Measurements from ENCODE around the gene ARHGAP33.
A peak's percentile ranks its signal among the peaks of the same experiment; 100 is the strongest.
"Not testable (repeated sequence)": the region's sequence is repeated elsewhere in the genome, so short reads cannot be mapped to it uniquely, and the experiment has no call there.

The ARHGAP33 gene

DNA sequence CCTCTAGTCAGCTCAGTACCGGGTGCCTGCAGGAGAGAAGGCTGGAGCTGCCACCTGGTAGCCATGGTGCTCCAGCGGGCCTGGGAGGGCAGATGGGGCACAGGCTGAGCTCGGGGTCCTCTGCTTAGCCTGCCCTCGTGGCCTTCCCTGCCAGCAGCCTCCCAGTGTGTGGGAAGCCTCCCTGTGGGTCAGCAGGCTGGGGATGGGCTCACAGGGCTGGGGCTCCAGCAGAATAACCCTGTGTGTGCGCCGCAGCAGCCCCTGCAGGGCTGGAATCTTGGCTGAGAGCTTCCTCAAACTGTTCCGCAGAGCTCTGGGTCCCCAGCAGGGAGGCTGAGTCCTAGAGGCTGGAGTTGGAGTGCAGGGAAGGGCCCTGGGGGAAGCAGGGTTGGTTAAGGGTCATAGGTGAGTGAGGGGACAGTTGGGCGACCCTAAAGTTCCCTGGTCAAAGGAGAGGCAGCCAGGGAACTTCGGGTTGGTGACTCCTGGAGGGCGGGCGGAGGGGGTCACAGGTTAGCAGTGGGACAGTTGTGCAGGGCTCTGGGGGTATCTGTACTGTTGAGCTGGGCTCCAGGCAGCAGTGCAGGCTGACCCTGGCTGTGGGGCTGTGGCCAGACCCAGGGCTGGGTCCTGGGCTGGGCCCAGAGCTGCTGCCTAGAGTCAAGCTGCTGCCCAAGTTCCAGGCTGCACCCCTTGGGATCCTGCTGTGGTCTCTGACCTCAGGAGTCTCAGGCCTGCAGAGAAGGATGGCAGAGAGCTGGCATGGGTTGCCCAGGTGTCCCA lies 14.0 kb downstream of the ARHGAP33 start:
- H3K9me3 ChIP-seq (ENCODE audit: control insufficient read depth, low read length), result no peaks in the 10 kb centered on the region
- WGBS, 2 experiments, result 86% methylated on average over 11 of the region's 11 CpGs
- no peaks in the 10 kb centered on the region for H3K36me3 ChIP-seq (ENCODE audit: control insufficient read depth, insufficient read depth, low read length)
- H3K27me3 ChIP-seq (ENCODE audit: control insufficient read depth, insufficient read depth, low read length, poor library complexity, severe bottlenecking), result no peaks in the 10 kb centered on the region
- no peaks in the 10 kb centered on the region for H3K4me1 ChIP-seq (ENCODE audit: control insufficient read depth, insufficient read depth, low read length)
- H3K4me3 ChIP-seq (ENCODE audit: insufficient read depth, low read depth, low read length), result no peak overlapping the region
- peak overlapping the region; percentile 26 for H3K27ac ChIP-seq (ENCODE audit: insufficient read depth, low read depth, low read length, poor library complexity, severe bottlenecking)

DNA sequence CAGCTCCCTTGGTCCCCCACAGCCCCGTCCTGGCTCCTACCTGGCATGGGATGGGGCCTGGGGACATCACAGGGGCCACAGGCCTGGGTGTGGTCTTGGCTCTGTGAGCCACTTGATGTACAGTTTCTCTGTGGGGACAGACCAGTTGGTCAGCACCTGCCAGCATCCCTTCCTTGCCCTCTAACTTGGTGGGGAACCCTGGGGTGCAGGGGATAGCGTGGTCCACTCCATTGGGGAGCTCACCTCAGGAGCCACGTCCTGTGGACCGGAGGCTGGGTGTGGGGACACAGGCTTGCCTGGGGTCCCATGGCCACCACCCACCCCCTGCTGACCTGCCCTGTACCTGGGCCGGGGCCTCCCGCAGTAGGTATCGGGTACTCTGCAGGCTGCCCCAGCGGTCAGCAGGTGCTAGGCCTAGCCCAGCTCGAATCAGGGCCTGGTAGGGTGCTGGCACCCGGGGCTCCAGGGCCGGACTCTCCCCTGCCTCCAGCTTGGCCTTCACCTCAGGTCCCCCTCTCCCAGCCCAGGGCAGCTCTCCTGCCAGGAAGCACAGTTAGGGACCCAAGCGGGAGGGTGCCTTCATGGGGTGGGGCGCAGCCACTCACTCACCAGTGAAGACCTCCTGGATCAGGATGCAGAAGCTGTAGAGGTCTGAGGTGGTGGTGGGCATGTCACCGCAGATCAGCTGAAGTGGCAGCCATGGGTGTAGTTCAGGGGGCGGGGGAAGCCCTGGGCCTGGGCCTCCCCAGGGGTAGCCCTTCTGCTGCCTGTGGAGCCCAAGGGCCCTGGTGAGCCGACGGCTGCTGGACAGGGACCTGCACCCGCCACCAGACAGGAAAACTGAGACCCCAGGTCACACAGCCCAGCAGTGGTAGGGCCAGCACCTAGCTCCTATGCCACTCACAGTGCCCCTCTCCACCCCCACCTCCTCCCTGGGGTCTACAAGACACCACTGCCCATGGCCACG lies 14.9 kb downstream of the ARHGAP33 start:
- WGBS, 2 experiments, result 92% methylated on average over 19 of the region's 19 CpGs
- Histone ChIP-seq H3K27me3 (ENCODE audit: control insufficient read depth, insufficient read depth, low read length, poor library complexity, severe bottlenecking) (peaks cover 2% of the 10 kb centered on the region), H3K4me3 (ENCODE audit: insufficient read depth, low read depth, low read length) (no peak overlapping the region), H3K36me3 (ENCODE audit: control insufficient read depth, insufficient read depth, low read length) (no peaks in the 10 kb centered on the region), H3K4me1 (ENCODE audit: control insufficient read depth, insufficient read depth, low read length) (no peaks in the 10 kb centered on the region), H3K27ac (ENCODE audit: insufficient read depth, low read depth, low read length, poor library complexity, severe bottlenecking) (no peak overlapping the region), H3K9me3 (ENCODE audit: control insufficient read depth, low read length) (no peaks in the 10 kb centered on the region)

DNA sequence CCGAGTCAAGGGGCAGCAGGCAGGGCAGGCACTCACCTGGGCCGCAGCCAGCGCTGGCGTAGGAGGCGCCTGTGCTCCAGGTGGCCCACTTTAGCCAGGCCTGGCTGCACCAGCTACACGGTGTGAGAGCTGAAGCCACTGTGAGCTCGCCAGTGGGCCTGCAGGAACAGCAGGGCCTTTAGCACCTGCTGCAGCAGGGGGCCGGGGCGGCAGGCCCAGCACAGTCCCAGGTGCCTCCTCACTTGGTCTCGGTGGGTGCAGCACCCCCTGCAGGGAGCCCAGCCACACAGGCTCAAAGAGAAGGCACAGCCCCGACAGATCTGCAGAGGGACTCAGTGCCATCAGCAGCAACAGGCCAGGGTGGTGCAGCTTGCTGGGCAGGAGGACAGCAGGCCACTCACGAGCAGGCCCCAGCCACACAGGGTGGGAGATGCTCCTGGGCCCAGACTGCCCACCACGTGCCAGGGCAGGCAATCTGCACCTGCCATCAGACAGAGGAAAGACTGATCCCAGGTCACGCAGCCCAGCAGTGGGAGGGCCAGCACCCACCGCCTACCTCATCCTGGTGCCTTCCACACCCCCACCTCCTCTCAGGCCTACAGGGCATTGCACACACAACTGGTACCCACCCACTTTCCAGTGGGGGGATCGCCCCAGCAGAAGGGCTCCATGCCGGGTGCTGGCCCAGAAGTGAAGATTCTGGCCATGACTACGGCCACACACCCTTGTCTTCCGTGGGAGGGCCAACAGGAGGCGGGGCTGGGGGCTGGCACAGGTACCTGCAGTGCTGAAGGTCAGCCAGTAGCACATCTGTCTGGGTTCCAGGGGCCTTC lies 15.8 kb downstream of the ARHGAP33 start:
- Histone ChIP-seq H3K27me3 (ENCODE audit: control insufficient read depth, insufficient read depth, low read length, poor library complexity, severe bottlenecking) (peaks cover 11% of the 10 kb centered on the region), H3K36me3 (ENCODE audit: control insufficient read depth, insufficient read depth, low read length) (no peaks in the 10 kb centered on the region), H3K4me3 (ENCODE audit: insufficient read depth, low read depth, low read length) (no peak overlapping the region), H3K27ac (ENCODE audit: insufficient read depth, low read depth, low read length, poor library complexity, severe bottlenecking) (no peak overlapping the region), H3K4me1 (ENCODE audit: control insufficient read depth, insufficient read depth, low read length) (no peaks in the 10 kb centered on the region), H3K9me3 (ENCODE audit: control insufficient read depth, low read length) (no peaks in the 10 kb centered on the region)
- WGBS, 2 experiments, result 80 to 82% methylated on average over 20 of the region's 20 CpGs

DNA sequence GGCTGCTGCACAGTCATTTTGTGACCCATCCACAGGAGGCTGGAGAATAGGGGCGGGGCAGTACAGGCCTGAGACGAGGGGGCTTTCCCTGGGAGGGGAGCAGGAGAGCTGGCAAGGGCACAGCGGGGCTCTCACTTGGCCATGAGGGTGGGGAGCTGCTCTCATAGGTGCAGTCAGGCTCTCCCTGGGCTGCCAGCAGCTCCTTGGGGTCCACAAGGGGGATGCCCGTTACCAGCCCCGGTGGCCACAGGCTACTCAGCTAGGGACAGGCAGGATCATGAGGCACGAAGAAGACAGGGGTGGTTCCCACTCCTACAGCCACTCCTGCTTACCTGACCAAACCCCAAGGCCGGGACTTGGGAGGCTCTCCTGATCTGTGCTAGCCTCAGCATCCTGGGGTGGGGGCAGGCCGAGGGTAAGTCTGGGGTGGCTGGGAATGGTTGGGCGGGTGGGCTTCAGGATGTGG lies 16.5 kb downstream of the ARHGAP33 start:
- H3K4me3 ChIP-seq (ENCODE audit: insufficient read depth, low read depth, low read length), result no peak overlapping the region
- no peaks in the 10 kb centered on the region for H3K36me3 ChIP-seq (ENCODE audit: control insufficient read depth, insufficient read depth, low read length)
- H3K27me3 ChIP-seq (ENCODE audit: control insufficient read depth, insufficient read depth, low read length, poor library complexity, severe bottlenecking), result peaks cover 17% of the 10 kb centered on the region
- 88 to 93% methylated on average over 9 of the region's 9 CpGs for WGBS, 2 experiments
- no peaks in the 10 kb centered on the region for H3K4me1 ChIP-seq (ENCODE audit: control insufficient read depth, insufficient read depth, low read length)
- no peak overlapping the region for H3K27ac ChIP-seq (ENCODE audit: insufficient read depth, low read depth, low read length, poor library complexity, severe bottlenecking)
- H3K9me3 ChIP-seq (ENCODE audit: control insufficient read depth, low read length), result no peaks in the 10 kb centered on the region

DNA sequence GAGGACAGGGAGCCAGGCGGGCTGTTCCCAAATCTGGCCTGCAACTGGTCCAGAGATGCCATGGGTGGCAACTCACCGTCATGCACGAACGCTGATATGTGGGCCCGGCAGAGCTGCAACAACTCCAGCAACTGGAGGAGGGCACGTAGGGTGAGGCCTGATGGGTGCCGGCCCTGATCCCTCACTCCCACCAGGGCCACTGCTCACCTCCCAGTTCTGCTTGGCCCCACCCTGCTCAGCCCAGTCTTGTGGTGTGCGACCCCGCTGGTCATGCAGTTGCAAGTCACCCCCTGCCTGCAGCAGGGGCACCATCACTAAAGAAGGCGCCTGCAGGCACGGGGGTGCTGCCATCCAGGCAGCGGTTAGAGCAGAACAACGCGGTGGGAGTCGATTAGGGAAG lies 16.9 kb downstream of the ARHGAP33 start:
- Histone ChIP-seq H3K27me3 (ENCODE audit: control insufficient read depth, insufficient read depth, low read length, poor library complexity, severe bottlenecking) (peaks cover 22% of the 10 kb centered on the region), H3K27ac (ENCODE audit: insufficient read depth, low read depth, low read length, poor library complexity, severe bottlenecking) (no peak overlapping the region), H3K4me1 (ENCODE audit: control insufficient read depth, insufficient read depth, low read length) (no peaks in the 10 kb centered on the region), H3K36me3 (ENCODE audit: control insufficient read depth, insufficient read depth, low read length) (no peaks in the 10 kb centered on the region), H3K9me3 (ENCODE audit: control insufficient read depth, low read length) (no peaks in the 10 kb centered on the region), H3K4me3 (ENCODE audit: insufficient read depth, low read depth, low read length) (no peak overlapping the region)
- whole genome bisulfite sequencing, 2 experiments, result 89 to 90% methylated on average over 15 of the region's 15 CpGs

DNA sequence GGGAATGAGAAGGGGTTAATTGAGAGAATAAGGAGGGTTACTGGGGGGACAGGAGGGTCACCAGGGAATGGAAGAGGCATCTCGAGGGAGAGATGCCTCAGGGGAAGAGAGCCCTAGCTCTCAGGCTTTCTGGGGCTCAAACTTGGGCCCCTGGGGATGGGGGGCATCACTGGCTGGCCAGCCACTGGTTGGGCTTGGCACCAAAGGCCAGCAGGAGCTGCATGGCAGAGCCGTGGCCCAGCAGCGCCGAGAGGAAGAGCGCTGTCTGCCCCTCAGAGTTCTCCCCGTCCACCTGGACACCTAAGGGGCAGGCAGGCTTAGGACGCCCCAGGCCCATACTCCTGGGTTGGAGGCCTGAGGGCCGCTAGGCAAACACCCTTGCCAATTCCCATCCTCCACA lies 17.5 kb downstream of the ARHGAP33 start:
- no peaks in the 10 kb centered on the region for H3K36me3 ChIP-seq (ENCODE audit: control insufficient read depth, insufficient read depth, low read length)
- no peaks in the 10 kb centered on the region for H3K9me3 ChIP-seq (ENCODE audit: control insufficient read depth, low read length)
- no peak overlapping the region for H3K27ac ChIP-seq (ENCODE audit: insufficient read depth, low read depth, low read length, poor library complexity, severe bottlenecking)
- H3K4me1 ChIP-seq (ENCODE audit: control insufficient read depth, insufficient read depth, low read length), result no peaks in the 10 kb centered on the region
- 89 to 91% methylated on average over 8 of the region's 8 CpGs for WGBS, 2 experiments
- no peak overlapping the region for H3K4me3 ChIP-seq (ENCODE audit: insufficient read depth, low read depth, low read length)
- peaks cover 28% of the 10 kb centered on the region for H3K27me3 ChIP-seq (ENCODE audit: control insufficient read depth, insufficient read depth, low read length, poor library complexity, severe bottlenecking)

DNA sequence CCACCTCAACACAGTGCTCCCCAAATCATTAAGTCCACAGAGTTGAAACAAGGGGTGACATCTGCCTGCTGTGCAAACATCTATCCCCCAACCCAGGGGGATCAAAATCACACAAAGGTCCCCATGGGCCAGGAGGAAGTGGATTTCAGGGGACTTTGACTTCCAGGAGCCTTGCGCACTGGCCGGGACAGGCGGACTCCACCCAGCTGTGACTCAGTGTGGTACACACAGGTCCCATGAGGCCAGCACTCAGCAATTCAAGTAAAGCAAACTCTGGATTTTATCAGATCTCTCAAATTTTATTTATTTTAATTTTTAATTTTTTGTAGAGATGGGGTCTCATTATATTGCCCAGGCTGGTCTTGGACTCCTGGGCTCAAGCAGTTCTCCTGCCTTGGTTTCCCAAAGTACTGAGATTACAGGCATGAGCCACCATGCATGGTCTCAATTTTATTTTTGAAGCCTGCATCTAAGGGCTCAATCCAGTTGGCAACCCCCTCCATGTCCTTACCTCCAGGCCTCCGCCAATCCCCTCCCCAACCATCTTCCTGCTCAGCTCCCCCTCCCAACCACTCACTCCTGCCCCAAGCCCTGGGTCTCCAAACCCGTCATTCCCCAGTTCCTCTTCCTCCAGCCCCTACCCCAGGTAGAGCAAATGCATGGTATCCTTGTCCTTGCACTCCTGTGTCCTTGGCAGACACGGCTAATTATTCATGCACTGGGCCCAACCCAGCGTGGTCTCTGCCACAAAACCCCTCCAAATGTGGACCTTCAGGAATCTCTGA lies 18.2 kb downstream of the ARHGAP33 start:
- H3K27ac ChIP-seq (ENCODE audit: insufficient read depth, low read depth, low read length, poor library complexity, severe bottlenecking), result no peak overlapping the region
- WGBS, 2 experiments, result 88 to 90% methylated on average over 7 of the region's 7 CpGs

DNA sequence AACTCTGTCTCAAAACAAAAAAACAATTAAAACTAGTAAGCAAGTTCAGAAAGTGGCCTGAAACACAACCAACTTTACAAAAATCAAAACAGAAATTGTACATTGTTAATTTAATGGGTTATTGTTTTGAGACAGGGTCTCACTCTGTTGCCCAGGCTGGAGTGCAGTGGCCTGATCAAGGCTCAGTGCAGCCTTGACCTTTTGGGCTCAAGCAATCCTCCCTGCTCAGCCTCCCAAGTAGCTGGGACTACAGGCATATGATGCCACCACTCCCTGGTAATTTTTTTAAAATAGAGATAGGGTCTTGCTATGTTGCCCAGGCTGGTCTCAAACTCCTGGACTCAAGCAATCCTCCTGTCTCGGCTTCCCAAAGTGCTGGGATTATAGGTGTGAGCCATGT lies 20.2 kb downstream of the ARHGAP33 start:
- H3K4me3 ChIP-seq (ENCODE audit: insufficient read depth, low read depth, low read length); H3K4me1 ChIP-seq (ENCODE audit: control insufficient read depth, insufficient read depth, low read length); H3K9me3 ChIP-seq (ENCODE audit: control insufficient read depth, low read length); H3K27ac ChIP-seq (ENCODE audit: insufficient read depth, low read depth, low read length, poor library complexity, severe bottlenecking); H3K36me3 ChIP-seq (ENCODE audit: control insufficient read depth, insufficient read depth, low read length): not testable (repeated sequence)
- 60 to 88% methylated on average over 1 of the region's 1 CpG for WGBS, 2 experiments
- H3K27me3 ChIP-seq (ENCODE audit: control insufficient read depth, insufficient read depth, low read length, poor library complexity, severe bottlenecking), result peaks cover 31% of the 10 kb centered on the region

More for the DNA sequence above, 18.2 kb downstream of the ARHGAP33 start:
- Histone ChIP-seq H3K4me3 (ENCODE audit: insufficient read depth, low read depth, low read length) (no peak overlapping the region), H3K9me3 (ENCODE audit: control insufficient read depth, low read length) (no peaks in the 10 kb centered on the region), H3K36me3 (ENCODE audit: control insufficient read depth, insufficient read depth, low read length) (no peaks in the 10 kb centered on the region), H3K4me1 (ENCODE audit: control insufficient read depth, insufficient read depth, low read length) (no peaks in the 10 kb centered on the region), H3K27me3 (ENCODE audit: control insufficient read depth, insufficient read depth, low read length, poor library complexity, severe bottlenecking) (peaks cover 31% of the 10 kb centered on the region)

Data from ectodermal cell (in vitro differentiated cells).